Chondrocyte (in vitro differentiated cells): ENCODE measurements around the gene MMUT. TPM values are rescaled to one million over a fixed set of nuclear protein-coding genes. Genes with fewer than 3 reads are reported as not detected.
"Not testable (repeated sequence)": the region's sequence is repeated elsewhere in the genome, so short reads cannot be mapped to it uniquely, and the experiment has no call there.

Source experiments
- DNase-seq: peaks from one replicate; pipeline ENCODE4 v3.0.0; 2021; ENCODE audit warnings: mixed read lengths, low spot score
- H3K27ac Mint-ChIP-seq: one replicate; pipeline ENCODE4 v1.8.0; 2021; ENCODE audit warnings: mild to moderate bottlenecking, moderate library complexity, mixed read lengths; ENCODE audit not compliant: unreplicated experiment
- H3K27me3 Mint-ChIP-seq: 2 replicates; pipeline ENCODE4 v1.8.0; 2021; ENCODE audit warnings: low read depth, mixed read lengths
- H3K36me3 Mint-ChIP-seq: 2 replicates; pipeline ENCODE4 v1.8.0; 2021; ENCODE audit warnings: low read depth, mixed read lengths
- H3K4me1 Mint-ChIP-seq: 2 replicates; pipeline ENCODE4 v1.8.0; 2021; ENCODE audit warnings: low read depth, mild to moderate bottlenecking, mixed read lengths
- H3K4me3 Mint-ChIP-seq: one replicate; pipeline ENCODE4 v1.8.0; 2021; ENCODE audit warnings: mild to moderate bottlenecking, moderate library complexity, mixed read lengths; ENCODE audit not compliant: unreplicated experiment
- H3K9me3 Mint-ChIP-seq: 2 replicates; pipeline ENCODE4 v1.8.0; 2021; ENCODE audit warnings: low read depth, mixed read lengths
- CTCF ChIP-seq: fragments of 200-600 bp; sonication (generic); IDR thresholded peaks from 2 replicates; pipeline ENCODE4 v1.5.0; 2021; ENCODE audit warnings: antibody characterized with exemption, mild to moderate bottlenecking, moderate library complexity
- total RNA-seq: library from RNA; stranded (reverse); gene quantifications from 3 replicates; pipeline ENCODE4 v1.2.1, GENCODE V29; 2021

Gene MMUT
- total RNA-seq, 1 donor from 2014 or later = 18.3 TPM

- H3K4me3 Mint-ChIP-seq = no peak overlapping the region
- peaks cover 3% of the 10 kb centered on the region for H3K9me3 Mint-ChIP-seq
- H3K27me3 Mint-ChIP-seq = peaks cover 15% of the 10 kb centered on the region
- no peaks in the 10 kb centered on the region for H3K4me1 Mint-ChIP-seq
- H3K27ac Mint-ChIP-seq = no peak overlapping the region
- TF ChIP-seq CTCF = no peak
- no peaks in the 10 kb centered on the region for H3K36me3 Mint-ChIP-seq
- DNase-seq = no peak
These were observed 56.6 kb downstream of the MMUT start for GRCh38 chr6:49406250-49406970.

- Mint-ChIP-seq H3K27me3 (peaks cover 22% of the 10 kb centered on the region), H3K36me3 (no peaks in the 10 kb centered on the region), H3K4me3 (no peak overlapping the region), H3K9me3 (peaks cover 6% of the 10 kb centered on the region), H3K4me1 (no peaks in the 10 kb centered on the region), H3K27ac (no peak overlapping the region)
- no peak for TF ChIP-seq CTCF
- no peak for DNase-seq
These were observed 62.0 kb downstream of the MMUT start for GRCh38 chr6:49401063-49401462.

- H3K36me3 Mint-ChIP-seq, H3K9me3 Mint-ChIP-seq, H3K27me3 Mint-ChIP-seq, H3K4me1 Mint-ChIP-seq, H3K27ac Mint-ChIP-seq, DNase-seq, H3K4me3 Mint-ChIP-seq: not testable (repeated sequence)
These were observed 76.2 kb downstream of the MMUT start for GRCh38 chr6:49386667-49387508.

- no peak overlapping the region for H3K4me3 Mint-ChIP-seq
- no peak overlapping the region for H3K27ac Mint-ChIP-seq
- TF ChIP-seq CTCF = no peak
- peaks cover 2% of the 10 kb centered on the region for H3K27me3 Mint-ChIP-seq
- H3K9me3 Mint-ChIP-seq = peaks cover 5% of the 10 kb centered on the region
- no peaks in the 10 kb centered on the region for H3K36me3 Mint-ChIP-seq
- H3K4me1 Mint-ChIP-seq = no peaks in the 10 kb centered on the region
- no peak for DNase-seq
These were observed 78.1 kb downstream of the MMUT start for GRCh38 chr6:49384904-49385303.

Other genes starting within 250 kb of the MMUT start
- gene CENPQ, start 117 bp upstream of the MMUT start, total RNA-seq = 1.8 to 6.5 TPM (median 2.6 TPM) in 3 replicates
- gene GLYATL3, start 36.7 kb upstream of the MMUT start, total RNA-seq = not detected in 3 replicates
- not detected in 3 replicates for gene C6orf141, start 87.4 kb upstream of the MMUT start, total RNA-seq
- not detected in 3 replicates for gene RHAG, start 173.6 kb upstream of the MMUT start, total RNA-seq